AG09309 (cell line): ENCODE measurements around the gene CEP85.

Source experiments
- DNase-seq: peaks from one replicate; pipeline ENCODE4 v3.0.0-alpha.2; 2010; ENCODE audit warnings: low read depth
- H3K4me3 ChIP-seq: 2 replicates; pipeline ENCODE4 v1.5.1; 2011; ENCODE audit warnings: mild to moderate bottlenecking, low read depth, low read length, moderate library complexity; ENCODE audit not compliant: control insufficient read depth
- CTCF ChIP-seq: IDR thresholded peaks from 2 replicates; pipeline ENCODE4 v1.5.1; 2011; ENCODE audit warnings: mild to moderate bottlenecking, low read depth, low read length, inconsistent platforms; ENCODE audit not compliant: insufficient read depth, control insufficient read depth; ENCODE audit errors: missing control alignments

The CEP85 gene

GRCh38 chr1:26259578-26259977 lies 25.6 kb downstream of the CEP85 start:
- no peak for TF ChIP-seq CTCF
- no peak overlapping the region for H3K4me3 ChIP-seq
- DNase-seq: no peak

- no peak for DNase-seq
- TF ChIP-seq CTCF: no peak
- H3K4me3 ChIP-seq: no peak overlapping the region
Measured at GRCh38 chr1:26263212-26263611, 29.2 kb downstream of the CEP85 start.

GRCh38 chr1:26265405-26265804 lies 31.4 kb downstream of the CEP85 start:
- H3K4me3 ChIP-seq: no peak overlapping the region
- TF ChIP-seq CTCF: no peak
- DNase-seq: no peak

- no peak for DNase-seq
- no peak for TF ChIP-seq CTCF
Measured at GRCh38 chr1:26268290-26269197, 34.5 kb downstream of the CEP85 start.

GRCh38 chr1:26269198-26269550 lies 35.2 kb downstream of the CEP85 start:
- H3K4me3 ChIP-seq: no peak overlapping the region
- TF ChIP-seq CTCF: no peak
- DNase-seq: no peak

More at GRCh38 chr1:26268290-26269197, 34.5 kb downstream of the CEP85 start:
- H3K4me3 ChIP-seq: no peak overlapping the region

- DNase-seq: no peak
- TF ChIP-seq CTCF: no peak
- no peak overlapping the region for H3K4me3 ChIP-seq
Measured at GRCh38 chr1:26274801-26275425, 40.9 kb downstream of the CEP85 start.
